HFF-Myc (cell line): ENCODE results near the gene IFT25.

Experiments
- DNase-seq: peaks from one replicate; pipeline ENCODE4 v3.0.0-alpha.2; 2011; ENCODE audit warnings: low read depth; ENCODE audit errors: extremely low read depth
- H3K4me3 ChIP-seq: replicated peaks from 2 replicates; pipeline ENCODE4 v1.5.1; 2011; ENCODE audit warnings: low read depth, mild to moderate bottlenecking, control low read depth, low read length
- TF ChIP-seq, protein P1 (sequence below): IDR thresholded peaks from 2 replicates; pipeline ENCODE4 v1.5.1; 2012; ENCODE audit warnings: mild to moderate bottlenecking, low read depth, low read length, control low read depth; ENCODE audit errors: missing control alignments

The IFT25 gene

DNA sequence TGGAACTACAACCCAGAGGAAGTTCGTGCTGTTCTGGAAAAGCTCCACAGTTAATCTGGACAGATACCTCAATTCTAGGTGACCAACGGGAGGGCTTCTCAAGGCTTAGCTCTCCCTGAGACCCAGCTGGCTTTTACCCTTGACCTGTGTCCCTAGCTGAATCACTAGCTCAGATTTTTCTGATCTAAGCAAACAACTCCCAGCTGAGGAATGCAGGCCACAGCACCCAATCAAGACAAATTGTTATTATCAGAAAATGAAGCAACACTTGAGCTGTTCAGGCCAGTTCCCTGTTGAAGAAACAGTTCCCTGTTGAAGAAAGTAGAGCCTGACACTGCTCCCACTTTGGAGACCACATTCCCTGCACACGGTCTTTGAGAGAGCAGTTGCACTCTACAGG is 35.6 kb downstream of the IFT25 start:
- DNase-seq = no peak
- TF ChIP-seq, protein P1, sequence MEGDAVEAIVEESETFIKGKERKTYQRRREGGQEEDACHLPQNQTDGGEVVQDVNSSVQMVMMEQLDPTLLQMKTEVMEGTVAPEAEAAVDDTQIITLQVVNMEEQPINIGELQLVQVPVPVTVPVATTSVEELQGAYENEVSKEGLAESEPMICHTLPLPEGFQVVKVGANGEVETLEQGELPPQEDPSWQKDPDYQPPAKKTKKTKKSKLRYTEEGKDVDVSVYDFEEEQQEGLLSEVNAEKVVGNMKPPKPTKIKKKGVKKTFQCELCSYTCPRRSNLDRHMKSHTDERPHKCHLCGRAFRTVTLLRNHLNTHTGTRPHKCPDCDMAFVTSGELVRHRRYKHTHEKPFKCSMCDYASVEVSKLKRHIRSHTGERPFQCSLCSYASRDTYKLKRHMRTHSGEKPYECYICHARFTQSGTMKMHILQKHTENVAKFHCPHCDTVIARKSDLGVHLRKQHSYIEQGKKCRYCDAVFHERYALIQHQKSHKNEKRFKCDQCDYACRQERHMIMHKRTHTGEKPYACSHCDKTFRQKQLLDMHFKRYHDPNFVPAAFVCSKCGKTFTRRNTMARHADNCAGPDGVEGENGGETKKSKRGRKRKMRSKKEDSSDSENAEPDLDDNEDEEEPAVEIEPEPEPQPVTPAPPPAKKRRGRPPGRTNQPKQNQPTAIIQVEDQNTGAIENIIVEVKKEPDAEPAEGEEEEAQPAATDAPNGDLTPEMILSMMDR = no peak
- H3K4me3 ChIP-seq = no peak overlapping the region

DNA sequence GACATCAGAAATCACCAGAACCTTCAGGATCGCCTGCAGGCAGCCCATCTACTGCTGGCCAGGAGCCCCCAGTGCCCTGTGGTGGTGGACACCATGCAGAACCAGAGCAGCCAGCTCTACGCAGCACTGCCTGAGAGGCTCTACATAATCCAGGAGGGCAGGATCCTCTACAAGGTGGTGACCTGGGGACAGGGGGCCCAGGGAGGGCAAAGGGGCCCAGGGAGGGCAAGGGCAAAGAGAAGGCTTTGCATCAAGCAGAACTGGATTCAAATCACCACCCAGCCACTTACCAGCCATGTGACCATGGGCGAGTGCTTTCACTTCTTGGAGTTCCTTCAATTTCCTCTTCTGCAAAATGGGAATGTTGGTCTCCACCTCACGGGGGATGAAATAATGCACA is 39.4 kb downstream of the IFT25 start:
- TF ChIP-seq, protein P1 = no peak
- no peak overlapping the region for H3K4me3 ChIP-seq

DNA sequence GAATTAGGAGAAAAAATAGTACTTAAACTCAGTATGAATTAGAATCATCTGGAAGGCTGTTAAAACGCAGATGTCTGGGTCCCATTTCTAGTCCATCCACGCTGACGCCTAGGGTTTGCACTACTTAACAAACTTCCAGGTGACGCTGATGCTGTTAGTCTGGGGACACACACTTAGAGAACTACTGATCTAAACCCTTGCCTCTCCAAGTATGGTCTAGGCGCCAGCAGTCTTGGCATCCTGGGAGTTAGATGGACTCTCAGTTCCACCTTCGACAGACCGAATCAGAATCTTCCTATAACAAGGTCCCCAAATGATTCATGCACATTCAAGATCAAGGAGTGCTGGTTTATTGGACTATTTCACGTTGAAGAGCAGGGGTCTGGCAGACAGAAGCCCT is 40.0 kb downstream of the IFT25 start:
- no peak overlapping the region for H3K4me3 ChIP-seq
- TF ChIP-seq, protein P1 = no peak
- no peak for DNase-seq

More for the DNA sequence above, 39.4 kb downstream of the IFT25 start:
- DNase-seq = no peak

DNA sequence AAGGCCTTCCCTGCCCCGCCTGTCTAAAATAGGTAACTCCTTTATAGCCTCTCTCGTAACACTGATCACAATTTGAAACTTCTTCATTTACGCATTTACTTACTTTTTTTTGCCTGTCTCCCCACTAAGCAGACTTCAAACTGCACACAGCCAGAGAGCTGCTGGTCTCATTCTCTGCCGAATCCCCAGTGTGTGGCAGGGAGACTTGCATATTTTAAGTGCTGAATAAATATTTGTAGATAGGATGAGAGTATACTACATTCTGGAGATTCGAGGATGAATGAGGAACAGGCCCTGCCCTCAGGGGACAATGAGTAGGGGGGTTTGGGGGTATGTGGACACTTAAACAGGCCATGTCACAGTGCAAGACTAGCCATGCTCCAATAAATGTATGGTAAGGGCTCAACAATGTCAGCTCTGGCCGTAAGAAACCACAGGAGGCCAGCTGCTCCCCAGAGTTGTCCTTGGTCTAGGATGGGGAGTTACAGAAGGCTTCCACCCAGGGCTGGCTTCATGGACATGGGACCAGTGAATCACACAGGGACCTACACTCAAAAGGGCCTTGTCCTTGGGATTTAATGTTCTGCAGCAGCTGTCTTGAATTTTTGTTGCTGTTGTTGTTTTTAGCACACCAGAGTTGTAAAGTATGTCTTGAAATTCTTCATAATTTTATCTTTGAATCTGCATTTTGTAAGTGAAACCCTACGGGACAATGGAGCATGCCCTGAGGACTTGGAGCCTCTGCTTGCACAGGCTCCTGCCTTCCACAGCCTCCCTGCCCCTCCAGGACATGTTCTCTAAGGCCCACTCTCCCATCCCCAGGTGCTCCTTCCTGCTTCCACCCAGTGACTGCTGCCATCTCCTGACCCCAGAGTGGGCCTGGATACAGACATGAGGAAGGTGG is 43.0 kb downstream of the IFT25 start:
- no peak for DNase-seq
- TF ChIP-seq, protein P1 = no peak
- no peak overlapping the region for H3K4me3 ChIP-seq

DNA sequence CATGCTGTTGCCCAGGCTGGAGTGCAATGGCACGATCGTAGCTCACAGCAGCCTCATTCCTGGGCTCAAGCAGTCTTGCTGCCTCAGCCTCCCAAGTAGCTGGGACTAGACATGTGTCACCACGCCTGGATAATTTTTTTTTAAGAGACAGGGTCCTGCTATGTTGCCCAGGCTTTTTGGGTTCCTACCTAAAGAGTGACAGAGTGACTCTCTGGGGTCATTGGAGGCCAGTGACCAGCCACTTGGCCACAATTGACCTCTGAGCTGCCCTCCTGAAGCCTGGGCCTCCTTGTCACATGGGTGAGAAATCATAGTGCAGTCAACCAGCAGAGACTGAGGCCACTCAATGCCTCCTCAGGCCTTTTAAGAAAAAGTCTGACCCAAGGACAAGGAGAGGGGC is 45.8 kb downstream of the IFT25 start:
- DNase-seq = no peak
- TF ChIP-seq, protein P1 = no peak
- no peak overlapping the region for H3K4me3 ChIP-seq

DNA sequence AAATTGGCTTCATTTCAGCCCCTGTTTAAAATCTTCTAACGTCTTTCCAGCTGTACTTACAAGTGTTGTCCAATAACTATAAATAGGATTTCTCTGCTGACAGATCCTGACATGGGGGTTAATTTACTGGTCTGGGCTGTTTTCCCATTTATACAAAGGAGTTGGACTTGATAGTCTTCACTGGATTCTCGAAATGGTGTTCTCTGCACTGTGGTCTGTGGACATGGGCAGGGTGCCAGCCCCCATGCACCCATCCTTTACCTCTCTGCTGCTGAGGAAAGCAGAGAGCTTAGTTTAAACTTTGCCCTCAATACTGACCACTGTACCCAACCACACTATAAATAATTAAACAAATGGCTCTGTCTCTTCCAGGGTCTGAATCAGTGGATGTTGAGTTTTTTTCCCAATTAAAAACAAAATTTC is 46.3 kb downstream of the IFT25 start:
- H3K4me3 ChIP-seq = no peak overlapping the region
- no peak for DNase-seq
- TF ChIP-seq, protein P1 = no peak
